RWPE1 (cell line): Measurements from ENCODE around the gene BMP2K.
A peak's percentile ranks its signal among the peaks of the same experiment; 100 is the strongest.

Source experiments
- CTCF ChIA-PET: fragments of 350-600 bp; sonication (Branson Sonifier 250); formaldehyde crosslinking; extraction: SDS; loops from one replicate; lab custom pipeline; 2021; lab: Yijun Ruan, JAX
- POLR2A ChIA-PET: fragments of 400-600 bp; formaldehyde crosslinking; extraction: SDS; loops from one replicate; lab custom pipeline; 2020; ENCODE audit warnings: antibody characterized with exemption; ENCODE audit not compliant: low non-redundant PET; lab: Yijun Ruan, JAX
- DNase-seq: peaks from one replicate; pipeline ENCODE4 v3.0.0; 2012; ENCODE audit warnings: low spot score
- H3K27ac ChIP-seq: fragments of 450-650 bp; 2 replicates; pipeline ENCODE4 v1.5.1; 2017
- CTCF ChIP-seq: fragments of 450-650 bp; conservative IDR thresholded peaks from 2 replicates; pipeline ENCODE4 v1.5.1; 2017; ENCODE audit warnings: low read depth, mild to moderate bottlenecking

Gene BMP2K

DNA sequence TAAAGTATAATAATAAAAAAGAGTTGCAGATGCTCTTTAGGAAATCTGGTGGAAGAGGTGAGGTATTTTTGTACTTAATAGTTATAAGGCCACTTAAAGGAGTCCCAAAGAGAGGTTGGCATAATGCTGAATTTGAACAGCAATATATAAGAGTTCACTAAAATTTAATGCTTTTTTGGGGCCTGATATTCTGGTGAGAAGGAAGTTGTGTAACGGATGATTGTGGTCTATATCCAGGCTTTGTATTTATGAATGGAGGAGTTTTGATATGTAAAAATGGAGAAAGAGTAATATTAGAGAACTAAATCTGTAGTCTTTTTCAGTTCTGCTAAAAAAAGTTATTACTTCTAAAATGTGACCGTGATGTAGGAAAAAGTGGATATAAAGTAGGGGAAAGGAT lies 20.4 kb downstream of the BMP2K start:
- H3K27ac ChIP-seq, result no peak overlapping the region
- DNase-seq, result no peak
- CTCF ChIA-PET, result no interaction called here
- no peak for TF ChIP-seq CTCF
- POLR2A ChIA-PET, result no interaction called here

DNA sequence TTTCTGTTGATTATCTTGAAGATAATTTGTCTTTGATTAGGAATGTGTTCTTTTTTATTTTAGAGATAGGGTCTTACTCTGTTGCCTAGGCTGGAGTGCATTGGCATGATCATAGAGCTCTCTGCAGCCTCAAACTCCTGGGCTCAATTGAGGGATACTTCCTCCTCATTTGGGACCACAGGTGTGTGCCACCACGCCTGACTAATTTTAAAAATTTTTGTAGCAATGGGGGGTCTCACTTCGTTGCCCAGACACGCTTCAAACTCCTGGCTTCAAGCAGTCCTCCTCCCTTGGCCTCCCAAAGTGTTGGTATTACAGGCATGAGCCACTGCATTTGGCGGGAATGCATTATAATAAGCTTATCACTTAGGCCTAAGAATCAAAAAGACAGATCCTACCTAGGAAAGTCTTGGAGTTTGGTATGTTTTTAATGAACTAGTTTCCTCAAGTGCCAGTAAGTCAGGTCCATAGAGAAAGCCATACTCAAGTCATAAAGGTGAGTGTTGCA lies 21.7 kb downstream of the BMP2K start:
- ChIA-PET POLR2A (interaction anchor here (0.6 kb wide), 1 partner anchor 15 kb away, joined by 4 read pairs; no protein-coding TSS in a partner anchor), CTCF (interaction anchor here (0.6 kb wide), 1 partner anchor 218 kb away, joined by 3 read pairs; no protein-coding TSS in a partner anchor)
- no peak overlapping the region for H3K27ac ChIP-seq
- TF ChIP-seq CTCF, result no peak
- DNase-seq, result no peak

GRCh38 chr4:78799551-78800495 lies 23.7 kb downstream of the BMP2K start:
- DNase-seq, result peak; percentile 14
- no peak overlapping the region for H3K27ac ChIP-seq
- CTCF ChIA-PET, result no interaction called here
- POLR2A ChIA-PET, result no interaction called here
- no peak for TF ChIP-seq CTCF

GRCh38 chr4:78800965-78801364 lies 24.8 kb downstream of the BMP2K start:
- CTCF ChIA-PET, result interaction anchor here (0.6 to 0.7 kb wide), 2 partner anchors 212 to 800 kb away, joined by 3 to 8 read pairs; no protein-coding TSS in a partner anchor
- DNase-seq, result no peak
- no peak overlapping the region for H3K27ac ChIP-seq
- POLR2A ChIA-PET, result no interaction called here
- TF ChIP-seq CTCF, result no peak

DNA sequence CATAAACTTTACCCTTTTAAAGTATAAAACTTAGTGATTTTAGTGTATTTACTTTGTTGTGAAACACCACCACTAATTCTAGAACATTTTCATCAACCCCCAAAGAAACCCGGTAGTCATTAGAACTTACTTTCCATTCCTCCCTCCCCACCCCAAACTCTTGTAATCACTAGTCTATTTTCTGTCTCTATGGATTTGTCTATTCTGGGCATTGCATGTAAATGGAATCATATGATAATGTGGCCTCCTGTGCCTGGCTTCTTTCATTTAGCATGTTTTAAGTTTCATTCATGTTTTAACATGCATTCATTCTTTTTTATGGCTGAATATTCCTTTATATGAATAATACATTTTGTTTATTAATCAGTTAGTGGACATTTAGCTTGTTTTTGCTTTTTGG lies 27.8 kb downstream of the BMP2K start:
- CTCF ChIA-PET, result no interaction called here
- POLR2A ChIA-PET, result no interaction called here
- DNase-seq, result no peak
- TF ChIP-seq CTCF, result no peak
- H3K27ac ChIP-seq, result no peak overlapping the region

DNA sequence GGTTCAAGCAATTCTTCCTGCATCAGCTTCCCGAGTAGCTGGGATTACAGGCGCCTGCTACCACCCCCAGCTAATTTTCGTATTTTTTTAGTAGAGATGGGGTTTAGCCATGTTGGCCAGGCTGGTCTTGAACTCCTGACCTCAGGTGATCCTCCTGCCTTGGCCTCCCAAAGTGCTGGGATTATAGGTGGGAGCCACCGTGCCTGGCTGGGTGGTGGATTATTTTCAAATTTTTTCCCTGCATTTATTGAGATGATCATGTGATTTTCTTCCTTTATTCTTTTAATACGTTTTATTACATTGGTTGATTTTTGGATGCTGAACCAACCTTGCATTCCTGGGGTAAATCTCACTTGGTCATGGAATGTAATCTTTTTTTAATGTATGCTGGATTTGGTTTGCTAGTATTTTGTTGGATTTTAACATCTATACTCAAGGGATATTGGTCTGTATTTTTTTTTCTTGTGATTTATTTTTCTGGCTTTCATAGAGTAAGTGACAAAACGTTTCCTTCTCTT lies 30.9 kb downstream of the BMP2K start:
- ChIA-PET POLR2A (interaction anchor here (0.7 kb wide), 1 partner anchor 854 kb away, joined by 3 read pairs; no protein-coding TSS in a partner anchor), CTCF (no interaction called here)
- no peak overlapping the region for H3K27ac ChIP-seq
- TF ChIP-seq CTCF, result no peak
- DNase-seq, result no peak
